ENCODE data around the gene RAB8B. TPM values are rescaled to one million over a fixed set of nuclear protein-coding genes. Genes with fewer than 3 reads are reported as not detected.

RAB8B gene
- total and polyA plus RNA-seq, 2 donors from 2014 or later: 7.1 to 33.6 TPM

DNA sequence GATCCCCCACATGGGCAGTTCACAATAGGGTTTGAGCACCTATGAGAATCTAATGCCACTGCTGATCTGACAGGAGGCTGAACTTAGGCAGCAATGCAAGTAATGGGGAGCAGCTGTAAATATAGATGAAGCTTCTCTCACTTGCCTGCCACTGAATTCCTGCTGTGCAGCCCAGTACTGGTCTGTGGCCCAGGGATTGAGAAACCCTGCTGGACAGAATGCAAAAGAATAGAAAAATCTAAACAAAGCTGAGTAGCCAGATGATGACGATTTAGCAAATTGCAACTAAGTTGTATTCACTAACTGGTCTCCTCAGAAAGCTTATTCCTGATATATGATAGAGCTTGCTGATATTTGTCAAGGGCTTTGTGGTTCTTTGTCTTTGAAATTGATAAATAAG, 53.7 kb downstream of the RAB8B start:
- Histone ChIP-seq H3K9ac (ENCODE audit: low read length in 3 of 3) (no peak overlapping the region), H3K27ac (ENCODE audit: low read depth in 2 of 2, low read length in 2 of 2) (no peak overlapping the region), H3K4me1 (ENCODE audit: control insufficient read depth in 2 of 3, insufficient read depth in 2 of 3, low read depth in 1 of 3, low read length in 3 of 3) (peaks cover 0 to 6% (median 2%) of the 10 kb centered on the region in 3 donors), H3K27me3 (ENCODE audit: control insufficient read depth, insufficient read depth, low read length) (no peaks in the 10 kb centered on the region), H3K36me3 (ENCODE audit: control insufficient read depth in 2 of 3, insufficient read depth in 3 of 3, low read length in 3 of 3) (no peaks in the 10 kb centered on the region), H3K4me3 (ENCODE audit: low read length in 3 of 3) (no peak overlapping the region), H3K9me3 (ENCODE audit: control insufficient read depth in 2 of 3, insufficient read depth in 1 of 3, low read length in 3 of 3) (peaks cover 0 to 3% (median 0%) of the 10 kb centered on the region in 3 donors)
- FAIRE-seq (no peak), DNase-seq (no peak)
- intact Hi-C loops (cut with DNase I): no loop called here
- TF ChIP-seq, protein P1, sequence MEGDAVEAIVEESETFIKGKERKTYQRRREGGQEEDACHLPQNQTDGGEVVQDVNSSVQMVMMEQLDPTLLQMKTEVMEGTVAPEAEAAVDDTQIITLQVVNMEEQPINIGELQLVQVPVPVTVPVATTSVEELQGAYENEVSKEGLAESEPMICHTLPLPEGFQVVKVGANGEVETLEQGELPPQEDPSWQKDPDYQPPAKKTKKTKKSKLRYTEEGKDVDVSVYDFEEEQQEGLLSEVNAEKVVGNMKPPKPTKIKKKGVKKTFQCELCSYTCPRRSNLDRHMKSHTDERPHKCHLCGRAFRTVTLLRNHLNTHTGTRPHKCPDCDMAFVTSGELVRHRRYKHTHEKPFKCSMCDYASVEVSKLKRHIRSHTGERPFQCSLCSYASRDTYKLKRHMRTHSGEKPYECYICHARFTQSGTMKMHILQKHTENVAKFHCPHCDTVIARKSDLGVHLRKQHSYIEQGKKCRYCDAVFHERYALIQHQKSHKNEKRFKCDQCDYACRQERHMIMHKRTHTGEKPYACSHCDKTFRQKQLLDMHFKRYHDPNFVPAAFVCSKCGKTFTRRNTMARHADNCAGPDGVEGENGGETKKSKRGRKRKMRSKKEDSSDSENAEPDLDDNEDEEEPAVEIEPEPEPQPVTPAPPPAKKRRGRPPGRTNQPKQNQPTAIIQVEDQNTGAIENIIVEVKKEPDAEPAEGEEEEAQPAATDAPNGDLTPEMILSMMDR (IDR thresholded peaks at IDR 0.05; ENCODE audit: borderline replicate concordance, extremely low read depth, insufficient read depth): no peak

DNA sequence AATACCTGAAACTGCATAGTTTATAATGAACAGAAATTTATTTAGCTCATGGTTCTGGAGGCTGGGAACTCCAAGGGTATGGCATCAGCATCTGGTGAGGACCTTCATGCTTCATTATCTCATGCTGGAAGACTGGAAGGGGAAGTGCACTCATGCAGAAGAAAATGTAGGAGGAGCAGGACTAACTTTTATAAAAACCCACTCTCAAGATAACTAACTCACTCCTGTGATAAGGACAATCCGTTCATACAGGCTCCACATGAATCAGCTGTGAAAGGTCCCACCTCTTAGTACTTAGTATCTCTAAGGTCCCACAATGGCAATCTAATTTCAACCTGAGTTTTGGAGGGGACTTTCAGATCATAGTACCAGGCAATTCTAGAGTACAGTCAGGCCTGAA, 54.4 kb downstream of the RAB8B start:
- no peaks in the 10 kb centered on the region for H3K36me3 ChIP-seq (ENCODE audit: control insufficient read depth in 2 of 3, insufficient read depth in 3 of 3, low read length in 3 of 3)
- H3K4me1 ChIP-seq (ENCODE audit: control insufficient read depth in 2 of 3, insufficient read depth in 2 of 3, low read depth in 1 of 3, low read length in 3 of 3): peaks cover 0 to 6% (median 2%) of the 10 kb centered on the region in 3 donors
- peak overlapping the region in 1 of 2 donors; percentile 23 for H3K27ac ChIP-seq (ENCODE audit: low read depth in 2 of 2, low read length in 2 of 2)
- peaks cover 0 to 3% (median 0%) of the 10 kb centered on the region in 3 donors for H3K9me3 ChIP-seq (ENCODE audit: control insufficient read depth in 2 of 3, insufficient read depth in 1 of 3, low read length in 3 of 3)
- TF ChIP-seq, protein P1 (IDR thresholded peaks at IDR 0.05; ENCODE audit: borderline replicate concordance, extremely low read depth, insufficient read depth): no peak
- FAIRE-seq (no peak), DNase-seq (no peak)
- H3K27me3 ChIP-seq (ENCODE audit: control insufficient read depth, insufficient read depth, low read length): no peaks in the 10 kb centered on the region
- no peak overlapping the region for H3K4me3 ChIP-seq (ENCODE audit: low read length in 3 of 3)
- intact Hi-C loops (cut with DNase I): no loop called here
- H3K9ac ChIP-seq (ENCODE audit: low read length in 3 of 3): no peak overlapping the region

DNA sequence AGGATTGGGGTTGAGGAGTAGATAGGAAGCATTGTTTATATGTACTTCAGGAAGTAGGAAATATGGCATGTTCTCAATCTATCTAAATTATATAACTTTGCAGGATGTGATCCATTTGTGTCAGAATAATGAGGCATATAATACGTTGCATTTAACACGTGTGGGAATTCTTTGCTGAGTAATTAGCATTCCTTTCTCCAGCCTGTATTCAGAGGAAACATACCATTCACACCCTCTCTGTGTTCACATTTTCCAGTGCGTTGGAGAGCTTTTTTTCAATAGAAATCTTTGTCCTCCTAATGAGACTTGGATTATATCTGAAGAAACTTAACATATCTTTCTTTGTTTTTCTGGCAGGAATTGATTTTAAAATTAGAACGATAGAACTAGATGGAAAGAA, 55.0 kb downstream of the RAB8B start:
- intact Hi-C loops (cut with DNase I): no loop called here
- no peak overlapping the region for H3K4me3 ChIP-seq (ENCODE audit: low read length in 3 of 3)
- peak overlapping the region in 1 of 2 donors; percentile 23 for H3K27ac ChIP-seq (ENCODE audit: low read depth in 2 of 2, low read length in 2 of 2)
- DNase-seq: no peak
- H3K9ac ChIP-seq (ENCODE audit: low read length in 3 of 3): no peak overlapping the region
- no peak for FAIRE-seq
- TF ChIP-seq, protein P1 (IDR thresholded peaks at IDR 0.05; ENCODE audit: borderline replicate concordance, extremely low read depth, insufficient read depth): no peak
- H3K27me3 ChIP-seq (ENCODE audit: control insufficient read depth, insufficient read depth, low read length): no peaks in the 10 kb centered on the region
- H3K36me3 ChIP-seq (ENCODE audit: control insufficient read depth in 2 of 3, insufficient read depth in 3 of 3, low read length in 3 of 3): no peaks in the 10 kb centered on the region
- peaks cover 0 to 6% (median 0%) of the 10 kb centered on the region in 3 donors for H3K4me1 ChIP-seq (ENCODE audit: control insufficient read depth in 2 of 3, insufficient read depth in 2 of 3, low read depth in 1 of 3, low read length in 3 of 3)
- peaks cover 0 to 3% (median 0%) of the 10 kb centered on the region in 3 donors for H3K9me3 ChIP-seq (ENCODE audit: control insufficient read depth in 2 of 3, insufficient read depth in 1 of 3, low read length in 3 of 3)
